Adipocyte (in vitro differentiated cells): ENCODE measurements around the gene FOXJ3.
A peak's percentile ranks its signal among the peaks of the same experiment; 100 is the strongest.

Experiments
- DNase-seq: peaks from one replicate; pipeline ENCODE4 v3.0.0-alpha.2; 2015; ENCODE audit warnings: low read depth
- H3K27me3 ChIP-seq: replicated peaks from 2 replicates; pipeline ENCODE4 v1.7.0; 2013; ENCODE audit warnings: mild to moderate bottlenecking, low read length, moderate library complexity; ENCODE audit not compliant: control insufficient read depth, insufficient read depth
- H3K36me3 ChIP-seq: 2 replicates; pipeline ENCODE4 v1.7.0; 2013; ENCODE audit warnings: low read length, mild to moderate bottlenecking, moderate library complexity; ENCODE audit not compliant: control insufficient read depth, insufficient read depth, severe bottlenecking
- H3K4me1 ChIP-seq: 2 replicates; pipeline ENCODE4 v1.7.0; 2013; ENCODE audit warnings: mild to moderate bottlenecking, low read length, moderate library complexity; ENCODE audit not compliant: control insufficient read depth, insufficient read depth
- H3K4me3 ChIP-seq: 2 replicates; pipeline ENCODE4 v1.7.0; 2013; ENCODE audit warnings: mild to moderate bottlenecking, low read length, moderate library complexity
- H3K9ac ChIP-seq: 2 replicates; pipeline ENCODE4 v1.7.0; 2013; ENCODE audit warnings: mild to moderate bottlenecking, low read length, moderate library complexity
- H3K9me3 ChIP-seq: 2 replicates; pipeline ENCODE4 v1.7.0; 2013; ENCODE audit warnings: mild to moderate bottlenecking, low read length, moderate library complexity; ENCODE audit not compliant: control insufficient read depth

The FOXJ3 gene

DNA sequence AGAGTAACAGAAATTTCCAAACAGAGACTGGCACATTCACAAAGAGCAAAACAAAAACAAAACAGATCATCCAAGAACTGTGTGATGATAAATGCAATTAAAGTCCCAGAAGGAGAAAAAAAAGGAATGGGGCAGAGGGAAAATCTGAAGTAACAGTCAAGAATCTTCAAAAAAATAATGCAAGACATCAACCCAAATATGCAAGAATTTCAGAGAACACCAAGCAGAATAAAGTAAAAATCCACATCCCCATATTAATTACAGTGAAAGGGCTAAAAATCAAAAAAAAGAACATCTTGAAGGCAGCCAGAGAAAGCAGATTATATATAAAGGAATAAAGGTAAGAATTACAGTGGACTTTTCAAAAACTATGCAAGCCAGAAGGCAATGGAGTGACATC is 67.1 kb downstream of the FOXJ3 start:
- no peak for DNase-seq
- no peaks in the 10 kb centered on the region for H3K9me3 ChIP-seq
- H3K27me3 ChIP-seq = no peaks in the 10 kb centered on the region
- peaks cover 20% of the 10 kb centered on the region for H3K36me3 ChIP-seq
- H3K4me3 ChIP-seq = no peak overlapping the region
- peaks cover 20% of the 10 kb centered on the region for H3K4me1 ChIP-seq
- H3K9ac ChIP-seq = no peak overlapping the region

- DNase-seq = no peak
- no peaks in the 10 kb centered on the region for H3K27me3 ChIP-seq
- no peaks in the 10 kb centered on the region for H3K9me3 ChIP-seq
- H3K9ac ChIP-seq = no peak overlapping the region
- no peak overlapping the region for H3K4me3 ChIP-seq
- H3K36me3 ChIP-seq = peaks cover 22% of the 10 kb centered on the region
- peaks cover 20% of the 10 kb centered on the region for H3K4me1 ChIP-seq
Measured at GRCh38 chr1:42266253-42267135, 68.5 kb downstream of the FOXJ3 start.

GRCh38 chr1:42264511-42265190 is 70.4 kb downstream of the FOXJ3 start:
- no peak overlapping the region for H3K4me3 ChIP-seq
- peaks cover 27% of the 10 kb centered on the region for H3K36me3 ChIP-seq
- no peaks in the 10 kb centered on the region for H3K9me3 ChIP-seq
- peaks cover 30% of the 10 kb centered on the region for H3K4me1 ChIP-seq
- H3K27me3 ChIP-seq = no peaks in the 10 kb centered on the region
- no peak overlapping the region for H3K9ac ChIP-seq
- DNase-seq = no peak

GRCh38 chr1:42263019-42263418 is 72.0 kb downstream of the FOXJ3 start:
- Histone ChIP-seq H3K9ac (no peak overlapping the region), H3K36me3 (peaks cover 27% of the 10 kb centered on the region), H3K9me3 (no peaks in the 10 kb centered on the region), H3K4me3 (no peak overlapping the region), H3K4me1 (peaks cover 41% of the 10 kb centered on the region), H3K27me3 (no peaks in the 10 kb centered on the region)
- DNase-seq = no peak

DNA sequence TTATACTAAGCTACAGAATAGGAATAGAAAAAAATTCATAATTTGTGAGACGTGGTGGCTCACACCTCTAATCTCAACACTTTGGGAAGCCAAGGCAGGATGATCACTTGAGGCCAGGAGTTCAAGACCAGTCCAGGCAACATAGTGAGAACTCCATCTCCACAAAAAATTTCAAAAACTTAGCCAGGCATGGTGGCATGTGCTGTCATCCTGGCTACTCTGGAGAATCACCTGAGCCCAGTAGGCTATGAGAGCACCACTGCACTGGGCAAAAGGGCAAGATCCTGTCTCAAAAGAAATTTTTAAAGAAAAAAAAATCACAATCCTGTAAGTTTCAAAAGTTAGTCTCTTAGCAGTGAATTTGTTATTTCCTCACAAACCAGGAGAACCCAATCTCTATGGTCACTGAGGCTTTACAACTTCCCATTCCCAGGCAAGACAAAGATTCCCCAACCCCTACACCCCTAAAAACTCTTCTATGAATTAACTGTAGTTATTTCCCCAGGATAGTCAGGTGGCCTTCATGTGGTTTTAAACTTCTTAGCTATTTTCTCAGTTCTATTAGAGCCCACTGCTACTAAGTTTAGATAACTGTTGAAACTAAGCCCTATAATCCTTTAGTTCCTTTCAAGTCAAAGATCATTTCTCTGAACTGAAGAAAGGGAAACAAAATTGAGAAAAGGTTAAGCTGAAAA is 74.5 kb downstream of the FOXJ3 start:
- Histone ChIP-seq H3K9ac (no peak overlapping the region), H3K4me1 (peaks cover 32% of the 10 kb centered on the region), H3K27me3 (no peaks in the 10 kb centered on the region), H3K9me3 (no peaks in the 10 kb centered on the region), H3K4me3 (no peak overlapping the region), H3K36me3 (peaks cover 27% of the 10 kb centered on the region)
- DNase-seq = no peak

DNA sequence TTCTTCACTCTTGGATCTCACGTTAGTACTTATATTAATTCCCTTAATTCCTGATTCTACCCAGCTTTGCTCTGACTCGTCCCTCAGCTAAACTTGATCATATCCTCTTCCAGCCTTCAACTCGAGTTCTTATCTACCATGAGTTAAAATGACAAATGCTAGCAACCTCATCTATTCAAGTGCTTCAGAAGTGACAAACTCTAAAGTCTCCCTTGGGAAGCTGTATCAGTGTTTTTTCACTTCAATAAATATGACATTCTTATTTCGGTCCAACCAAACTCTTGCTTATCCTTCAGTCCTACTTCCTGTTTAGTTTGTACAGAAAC is 75.3 kb downstream of the FOXJ3 start:
- H3K4me3 ChIP-seq = peak overlapping the region; percentile 45
- H3K36me3 ChIP-seq = peaks cover 23% of the 10 kb centered on the region
- peaks cover 32% of the 10 kb centered on the region for H3K4me1 ChIP-seq
- no peaks in the 10 kb centered on the region for H3K27me3 ChIP-seq
- H3K9me3 ChIP-seq = no peaks in the 10 kb centered on the region
- H3K9ac ChIP-seq = peak overlapping the region; percentile 27
- DNase-seq = peak; percentile 20

DNA sequence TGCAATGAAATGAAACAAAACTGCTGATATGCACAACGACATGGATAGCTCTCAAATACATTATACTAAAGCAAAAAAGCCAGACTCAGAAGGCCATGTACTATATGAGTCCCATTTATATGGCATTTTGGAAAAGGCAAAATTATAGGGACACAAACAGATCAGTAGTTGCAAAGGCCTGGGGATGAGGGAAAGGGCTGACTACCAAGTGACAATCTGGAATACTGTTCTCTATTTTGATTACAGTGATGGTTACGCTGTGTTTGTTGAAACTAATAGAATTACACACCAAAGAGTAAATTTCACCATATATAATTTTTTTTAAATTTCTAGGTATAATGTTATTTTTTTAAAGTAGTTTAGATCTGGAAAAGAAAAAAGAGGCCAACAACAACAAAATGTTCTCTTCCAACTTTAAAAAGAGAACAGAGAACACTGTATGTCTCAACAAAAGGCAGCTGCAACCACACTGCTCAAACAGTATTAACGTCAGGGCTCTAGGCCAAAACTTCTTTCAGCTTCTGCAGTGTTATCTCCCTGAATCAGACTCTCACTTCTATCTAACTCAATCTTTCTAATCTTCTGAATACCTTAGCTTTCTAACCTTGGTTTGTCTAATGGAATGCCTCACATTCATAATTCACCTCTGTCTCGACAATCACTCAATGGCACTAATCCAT is 75.8 kb downstream of the FOXJ3 start:
- peak; percentile 73 for DNase-seq
- peaks cover 18% of the 10 kb centered on the region for H3K36me3 ChIP-seq
- H3K9ac ChIP-seq = peak overlapping the region; percentile 44
- peaks cover 32% of the 10 kb centered on the region for H3K4me1 ChIP-seq
- peak overlapping the region; percentile 45 for H3K4me3 ChIP-seq
- no peaks in the 10 kb centered on the region for H3K9me3 ChIP-seq
- no peaks in the 10 kb centered on the region for H3K27me3 ChIP-seq

GRCh38 chr1:42258218-42258617 is 76.8 kb downstream of the FOXJ3 start:
- H3K9ac ChIP-seq = no peak overlapping the region
- peaks cover 32% of the 10 kb centered on the region for H3K4me1 ChIP-seq
- H3K9me3 ChIP-seq = no peaks in the 10 kb centered on the region
- no peaks in the 10 kb centered on the region for H3K27me3 ChIP-seq
- H3K4me3 ChIP-seq = no peak overlapping the region
- DNase-seq = no peak
- H3K36me3 ChIP-seq = peaks cover 9% of the 10 kb centered on the region

GRCh38 chr1:42251042-42251441 is 84.0 kb downstream of the FOXJ3 start:
- Histone ChIP-seq H3K9ac (no peak overlapping the region), H3K36me3 (peaks cover 11% of the 10 kb centered on the region), H3K4me1 (no peaks in the 10 kb centered on the region), H3K27me3 (no peaks in the 10 kb centered on the region), H3K4me3 (no peak overlapping the region), H3K9me3 (peaks cover 7% of the 10 kb centered on the region)
- no peak for DNase-seq

GRCh38 chr1:42250164-42250563 is 84.9 kb downstream of the FOXJ3 start:
- Histone ChIP-seq H3K36me3 (peaks cover 11% of the 10 kb centered on the region), H3K27me3 (no peaks in the 10 kb centered on the region), H3K4me1 (no peaks in the 10 kb centered on the region), H3K4me3 (no peak overlapping the region), H3K9ac (no peak overlapping the region), H3K9me3 (peaks cover 7% of the 10 kb centered on the region)
- DNase-seq = no peak
